HEK293 (cell line): ENCODE results near the gene RTN3.

ENCODE experiments used
- RBAK ChIP-seq: fragments of 450-650 bp; formaldehyde crosslinking; IDR thresholded peaks from 2 replicates; pipeline ENCODE4 v1.5.1; 2016; ENCODE audit warnings: missing biosample characterization, missing genetic modification characterization
- ZFP3 ChIP-seq: fragments of 450-650 bp; formaldehyde crosslinking; IDR thresholded peaks from 2 replicates; pipeline ENCODE4 v1.5.1; 2016; ENCODE audit warnings: low read depth, missing biosample characterization, missing genetic modification characterization
- ZNF157 ChIP-seq: fragments of 450-650 bp; formaldehyde crosslinking; IDR thresholded peaks from 2 replicates; pipeline ENCODE4 v1.5.1; 2016; ENCODE audit warnings: missing biosample characterization, missing genetic modification characterization
- ZNF18 ChIP-seq: fragments of 450-650 bp; formaldehyde crosslinking; IDR thresholded peaks from 2 replicates; pipeline ENCODE4 v1.5.1; 2016; ENCODE audit warnings: missing biosample characterization, missing genetic modification characterization
- ZNF19 ChIP-seq: fragments of 450-650 bp; formaldehyde crosslinking; IDR thresholded peaks from 2 replicates; pipeline ENCODE4; 2016; ENCODE audit warnings: missing biosample characterization, missing genetic modification characterization, low read depth
- ZNF292 ChIP-seq: fragments of 450-650 bp; formaldehyde crosslinking; IDR thresholded peaks from 2 replicates; pipeline ENCODE4 v1.5.1; 2016; ENCODE audit warnings: low read depth, missing biosample characterization, missing genetic modification characterization, borderline replicate concordance
- ZNF501 ChIP-seq: fragments of 450-650 bp; formaldehyde crosslinking; IDR thresholded peaks from 2 replicates; pipeline ENCODE4 v1.5.1; 2016; ENCODE audit warnings: missing biosample characterization, missing genetic modification characterization
- ZNF544 ChIP-seq: fragments of 450-650 bp; formaldehyde crosslinking; IDR thresholded peaks from 2 replicates; pipeline ENCODE4 v1.5.0; 2017; ENCODE audit warnings: missing biosample characterization, missing genetic modification characterization
- ZNF561 ChIP-seq: fragments of 450-650 bp; IDR thresholded peaks from 2 replicates; pipeline ENCODE4 v1.5.1; 2018; ENCODE audit warnings: missing biosample characterization, missing genetic modification characterization, borderline replicate concordance
- ZNF658 ChIP-seq: fragments of 450-650 bp; formaldehyde crosslinking; IDR thresholded peaks from 2 replicates; pipeline ENCODE4; 2016; ENCODE audit warnings: missing biosample characterization, missing genetic modification characterization
- ZNF692 ChIP-seq: fragments of 450-650 bp; formaldehyde crosslinking; IDR thresholded peaks from 2 replicates; pipeline ENCODE4 v1.5.1; 2016; ENCODE audit warnings: missing biosample characterization, missing genetic modification characterization
- ZNF704 ChIP-seq: fragments of 450-650 bp; formaldehyde crosslinking; IDR thresholded peaks from 2 replicates; pipeline ENCODE4 v1.5.1; 2016; ENCODE audit warnings: missing biosample characterization, missing genetic modification characterization

RTN3 gene

GRCh38 chr11:63805844-63806415 is 124.6 kb downstream of the RTN3 start (continued):
- TF ChIP-seq ZNF692 (tag by site-specific recombination), result no peak
- no peak for TF ChIP-seq ZNF19 (tag by site-specific recombination)
- TF ChIP-seq ZNF501, result no peak
- TF ChIP-seq RBAK, result no peak
- no peak for TF ChIP-seq ZNF292 (tag by site-specific recombination)
- TF ChIP-seq ZNF157, result no peak
- no peak for TF ChIP-seq ZNF561 (tag by site-specific recombination)
- no peak for TF ChIP-seq ZNF18 (tag by site-specific recombination)
- no peak for TF ChIP-seq ZNF544 (tag by site-specific recombination)
- TF ChIP-seq ZFP3, result no peak
- no peak for TF ChIP-seq ZNF704
- no peak for TF ChIP-seq ZNF658 (tag by site-specific recombination)
- TF ChIP-seq, all 188 proteins: peak for 0
